ENCODE data around the gene DLK1.

The DLK1 gene

DNA sequence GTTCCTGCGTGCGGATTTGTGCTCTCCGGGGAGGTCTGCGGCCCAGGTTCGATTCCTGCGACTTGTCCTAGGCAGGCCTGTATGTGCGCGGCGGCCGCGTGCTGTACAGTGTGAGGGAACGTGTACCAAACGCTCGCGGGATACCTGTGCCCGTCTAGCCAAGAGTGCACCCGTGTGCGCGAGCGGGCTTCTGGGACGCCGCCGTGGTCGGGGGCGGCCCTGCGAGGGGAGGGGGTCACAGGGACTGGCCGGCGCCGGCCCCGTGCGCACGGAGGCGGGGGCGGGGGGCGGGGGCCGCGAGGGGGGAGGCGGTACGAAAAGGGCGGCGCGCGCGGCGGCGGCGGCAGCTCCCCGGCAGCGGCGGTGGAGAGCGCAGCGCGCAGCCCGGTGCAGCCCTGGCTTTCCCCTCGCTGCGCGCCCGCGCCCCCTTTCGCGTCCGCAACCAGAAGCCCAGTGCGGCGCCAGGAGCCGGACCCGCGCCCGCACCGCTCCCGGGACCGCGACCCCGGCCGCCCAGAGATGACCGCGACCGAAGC lies at the start of gene DLK1:
Gene DLK1, plus strand, starts transcription at position 343 of the 536 bp plus-strand sequence. Its CDS starts 177 bp downstream, at position 520.
- no peak for TF ChIP-seq ZFX (IDR thresholded peaks at IDR 0.05)
- TF ChIP-seq, protein P1, sequence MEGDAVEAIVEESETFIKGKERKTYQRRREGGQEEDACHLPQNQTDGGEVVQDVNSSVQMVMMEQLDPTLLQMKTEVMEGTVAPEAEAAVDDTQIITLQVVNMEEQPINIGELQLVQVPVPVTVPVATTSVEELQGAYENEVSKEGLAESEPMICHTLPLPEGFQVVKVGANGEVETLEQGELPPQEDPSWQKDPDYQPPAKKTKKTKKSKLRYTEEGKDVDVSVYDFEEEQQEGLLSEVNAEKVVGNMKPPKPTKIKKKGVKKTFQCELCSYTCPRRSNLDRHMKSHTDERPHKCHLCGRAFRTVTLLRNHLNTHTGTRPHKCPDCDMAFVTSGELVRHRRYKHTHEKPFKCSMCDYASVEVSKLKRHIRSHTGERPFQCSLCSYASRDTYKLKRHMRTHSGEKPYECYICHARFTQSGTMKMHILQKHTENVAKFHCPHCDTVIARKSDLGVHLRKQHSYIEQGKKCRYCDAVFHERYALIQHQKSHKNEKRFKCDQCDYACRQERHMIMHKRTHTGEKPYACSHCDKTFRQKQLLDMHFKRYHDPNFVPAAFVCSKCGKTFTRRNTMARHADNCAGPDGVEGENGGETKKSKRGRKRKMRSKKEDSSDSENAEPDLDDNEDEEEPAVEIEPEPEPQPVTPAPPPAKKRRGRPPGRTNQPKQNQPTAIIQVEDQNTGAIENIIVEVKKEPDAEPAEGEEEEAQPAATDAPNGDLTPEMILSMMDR (conservative IDR thresholded peaks at IDR 0.05): no peak
- no peak within 1 kb of the TSS for H3K27ac ChIP-seq

DNA sequence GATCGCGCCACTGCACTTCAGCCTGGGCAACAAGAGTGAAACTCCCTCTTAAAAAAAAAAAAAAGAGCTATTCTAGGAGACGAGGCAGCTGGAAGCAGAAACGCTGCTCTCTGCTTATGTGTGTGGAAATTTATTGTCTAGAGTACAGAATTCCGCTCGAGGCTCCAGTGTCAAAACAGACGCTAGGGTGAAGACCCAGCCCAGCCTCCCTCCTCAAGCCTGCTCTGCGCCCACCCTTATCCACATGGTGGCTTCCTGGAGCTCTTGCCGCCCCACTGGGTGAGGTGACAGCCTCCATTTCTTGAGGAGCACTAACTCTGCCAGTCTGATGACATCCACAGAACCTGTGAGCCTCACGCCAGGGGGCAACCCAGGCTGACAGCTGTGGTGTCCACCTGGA lies 49.5 kb upstream of the DLK1 start:
- no peak overlapping the region for H3K27ac ChIP-seq
- TF ChIP-seq ZFX (IDR thresholded peaks at IDR 0.05): no peak
- TF ChIP-seq, protein P1 (conservative IDR thresholded peaks at IDR 0.05): no peak

DNA sequence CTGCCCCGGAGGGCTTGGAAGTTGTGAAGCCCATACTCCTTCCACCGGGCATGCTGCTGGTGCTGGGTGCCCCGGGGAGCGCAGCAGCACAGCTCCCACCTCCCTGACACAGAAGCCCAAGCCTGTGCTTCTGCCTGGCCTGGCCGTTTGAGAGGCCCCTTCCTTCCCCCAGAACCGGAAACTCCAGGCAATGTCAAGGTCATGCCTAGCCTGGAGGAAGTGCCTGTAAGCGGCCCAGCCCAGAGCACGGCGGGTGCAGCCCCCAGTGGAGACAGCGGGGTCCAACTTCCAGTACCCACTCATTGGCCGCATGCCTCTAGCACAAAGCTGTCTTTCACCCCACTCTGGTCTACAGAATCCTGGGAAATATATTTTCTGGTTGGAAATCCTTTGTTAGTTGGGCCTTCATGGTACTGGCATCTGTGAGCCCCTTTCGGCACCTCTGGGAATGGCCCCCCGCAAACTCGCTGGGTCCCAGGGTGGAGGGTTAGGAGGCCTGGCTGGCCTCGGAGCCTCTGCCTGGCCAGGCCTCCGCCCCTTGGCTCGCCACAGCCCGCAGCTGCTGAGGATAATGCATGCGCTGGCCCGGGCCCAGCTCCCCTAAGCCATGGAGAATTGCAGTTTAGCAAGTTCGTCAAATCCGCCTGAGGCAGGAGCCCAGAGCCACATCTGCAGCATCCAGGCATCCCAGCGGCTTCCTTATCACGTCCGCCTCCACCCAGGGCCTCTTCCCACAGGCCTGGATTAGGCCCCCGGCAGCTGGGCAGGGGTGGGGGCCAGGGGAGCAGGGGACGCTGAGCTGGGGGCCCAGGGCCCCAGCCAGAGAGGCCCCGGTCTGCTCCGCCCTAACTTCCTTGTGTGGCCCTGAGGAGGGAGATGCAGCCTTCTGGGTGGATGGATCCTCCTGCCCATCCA lies 48.9 kb upstream of the DLK1 start:
- H3K27ac ChIP-seq: no peak overlapping the region
- TF ChIP-seq ZFX (IDR thresholded peaks at IDR 0.05): no peak
- TF ChIP-seq, protein P1 (conservative IDR thresholded peaks at IDR 0.05): no peak

DNA sequence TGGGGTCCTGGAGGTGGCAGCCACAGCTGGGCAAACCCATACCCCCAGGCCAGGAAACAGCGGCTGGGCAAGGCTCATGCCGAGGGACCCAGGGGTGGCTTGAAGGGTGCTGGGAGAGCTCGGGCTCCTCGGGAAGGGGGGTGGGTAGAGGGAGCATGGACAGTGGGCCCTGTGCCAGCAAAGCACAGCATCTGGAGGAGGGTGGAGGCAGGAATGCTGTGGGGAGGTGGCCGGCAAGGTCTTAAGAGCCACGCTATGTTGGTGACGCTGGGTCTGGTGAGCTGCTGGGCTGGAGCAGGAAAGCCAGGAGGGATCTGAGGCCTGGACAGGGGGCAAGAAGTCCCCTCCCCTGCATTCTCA lies 48.2 kb upstream of the DLK1 start:
- TF ChIP-seq, protein P1 (conservative IDR thresholded peaks at IDR 0.05): no peak
- no peak for TF ChIP-seq ZFX (IDR thresholded peaks at IDR 0.05)
- H3K27ac ChIP-seq: no peak overlapping the region

DNA sequence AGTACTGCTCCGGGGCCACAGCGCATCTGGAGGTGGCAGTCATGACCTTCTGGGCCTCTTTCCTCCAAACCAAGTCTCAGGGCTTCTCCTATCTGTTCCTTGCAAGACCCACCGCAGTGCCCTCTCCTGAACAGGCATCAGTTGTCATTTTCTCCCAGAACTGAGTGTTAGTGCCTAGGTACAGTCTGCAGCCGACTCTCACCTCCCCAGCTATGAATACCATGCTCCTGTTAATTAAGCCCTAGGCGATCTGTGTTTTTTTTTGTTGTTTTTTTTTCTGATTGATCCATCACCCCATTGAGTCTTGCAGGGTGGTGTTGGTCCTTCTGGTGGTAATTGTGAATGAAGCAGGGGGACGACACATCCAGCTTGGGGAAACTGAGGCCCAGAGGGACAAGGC lies 47.5 kb upstream of the DLK1 start:
- no peak for TF ChIP-seq ZFX (IDR thresholded peaks at IDR 0.05)
- TF ChIP-seq, protein P1 (conservative IDR thresholded peaks at IDR 0.05): no peak
- H3K27ac ChIP-seq: no peak overlapping the region

DNA sequence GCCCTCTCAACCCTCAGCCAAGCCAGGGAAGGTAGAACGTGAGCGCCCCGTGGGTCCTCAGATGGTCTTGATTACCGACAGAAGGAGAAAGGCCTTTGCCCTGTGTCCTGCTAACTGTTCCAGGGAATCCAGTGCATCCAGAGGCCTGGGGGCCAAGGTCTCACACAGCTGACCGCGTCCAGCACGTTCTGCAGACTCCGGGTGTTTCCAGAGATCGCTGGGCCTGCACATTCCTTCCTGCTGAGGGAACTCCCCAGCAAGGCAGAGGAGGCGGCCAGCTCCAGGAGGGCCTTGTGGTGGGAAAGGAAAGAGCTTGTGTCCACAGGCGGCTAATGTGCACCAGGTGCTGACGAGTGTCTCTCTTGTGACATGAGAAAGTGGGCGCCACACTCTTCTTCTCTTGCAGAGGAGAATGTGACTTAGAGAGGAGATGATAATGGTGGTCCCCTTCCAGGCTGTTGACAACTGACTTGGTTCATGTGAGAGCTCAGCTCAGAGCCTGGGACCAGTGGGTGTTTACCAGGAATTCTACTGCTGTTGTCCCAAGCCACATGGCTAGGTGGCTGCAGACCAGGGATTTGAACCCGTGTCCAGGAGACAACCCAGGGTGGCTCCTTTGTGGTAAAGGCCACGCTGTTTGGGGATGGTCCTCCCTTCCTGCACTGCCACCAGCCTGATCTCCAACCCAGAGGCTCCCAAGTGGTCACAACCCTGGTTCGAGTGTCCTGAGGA lies 46.8 kb upstream of the DLK1 start:
- H3K27ac ChIP-seq: no peak overlapping the region

More for the DNA sequence above, 46.8 kb upstream of the DLK1 start:
- TF ChIP-seq, protein P1 (conservative IDR thresholded peaks at IDR 0.05): no peak
- no peak for TF ChIP-seq ZFX (IDR thresholded peaks at IDR 0.05)
